ENCODE data around the gene MTFMT.
"Not testable (repeated sequence)": the region's sequence is repeated elsewhere in the genome, so short reads cannot be mapped to it uniquely, and the experiment has no call there.

GRCh38 chr15:65044218-65044617 lies 14.8 kb upstream of the MTFMT start:
- TF ChIP-seq RFX5 (IDR thresholded peaks at IDR 0.05; ENCODE audit: low read depth, low read length); ZBTB39 (CRISPR knock-in tag; IDR thresholded peaks at IDR 0.05); ZBTB40 (IDR thresholded peaks at IDR 0.05); ZBTB40 (CRISPR knock-in tag; IDR thresholded peaks at IDR 0.05); ZBTB33 (CRISPR knock-in tag; IDR thresholded peaks at IDR 0.05); ISX (CRISPR knock-in tag; conservative IDR thresholded peaks at IDR 0.05); CENPT (CRISPR knock-in tag; IDR thresholded peaks at IDR 0.05; ENCODE audit: low read depth); CBFB (CRISPR knock-in tag; IDR thresholded peaks at IDR 0.05); AGO1 (IDR thresholded peaks at IDR 0.05; ENCODE audit: low read depth, low read length, poor library complexity, severe bottlenecking); SMAD1 (CRISPR knock-in tag; IDR thresholded peaks at IDR 0.05; ENCODE audit: borderline replicate concordance, low read depth); ZNF232 (CRISPR knock-in tag; IDR thresholded peaks at IDR 0.05; ENCODE audit: borderline replicate concordance); EZH2 (conservative IDR thresholded peaks at IDR 0.05; ENCODE audit: low read depth, low read length): not testable (repeated sequence)
- 0 out of 2 replicates have a peak, but pooled peaks have one; percentile 9 for TF ChIP-seq ZNF574 (CRISPR knock-in tag; IDR thresholded peaks at IDR 0.05)
